Caco-2 (cell line): Measurements from ENCODE around the gene CAMK2D. TPM values are rescaled to one million over a fixed set of nuclear protein-coding genes. Genes with fewer than 3 reads are reported as not detected.

Experiments used
- BruUV-seq: library from RNA; stranded (reverse); fragments of 400-500 nt; replicated peaks from 2 replicates; lab custom pipeline; 2021; lab: Mats Ljungman, UMichigan
- CTCF ChIA-PET: fragments of 300-600 bp; sonication (Branson Sonifier 250); formaldehyde crosslinking; loops from one replicate; lab custom pipeline; 2022; ENCODE audit warnings: antibody characterized with exemption; lab: Charles Lee
- POLR2A ChIA-PET: fragments of 300-600 bp; sonication (Branson Sonifier 250); formaldehyde crosslinking; loops from one replicate; lab custom pipeline; 2022; ENCODE audit warnings: antibody characterized with exemption; lab: Charles Lee
- DNase-seq, 2 experiments: peaks; one replicate each; pipeline versions ENCODE4 v3.0.0 to v3.0.0-alpha.2; 2020 to 2022
- H3K27me3 ChIP-seq: replicated peaks from 2 replicates; pipeline ENCODE4 v1.6.0; 2011; ENCODE audit warnings: low read length; ENCODE audit not compliant: control insufficient read depth, insufficient read depth
- H3K36me3 ChIP-seq: 2 replicates; pipeline ENCODE4 v1.5.1; 2011; ENCODE audit warnings: low read length; ENCODE audit not compliant: control insufficient read depth, insufficient read depth
- H3K4me1 ChIP-seq: fragments of 250-450 bp; sonication (Bioruptor Pico); 2 replicates; pipeline ENCODE4 v1.5.1; 2020; ENCODE audit warnings: mild to moderate bottlenecking
- H3K4me3 ChIP-seq: 2 replicates; pipeline ENCODE4 v1.5.1; 2011; ENCODE audit warnings: low read depth, mild to moderate bottlenecking, control low read depth, low read length
- H3K9me3 ChIP-seq: fragments of 250-450 bp; sonication (Bioruptor Pico); 2 replicates; pipeline ENCODE4 v1.5.1; 2020; ENCODE audit warnings: mild to moderate bottlenecking, moderate library complexity
- H3K27ac Mint-ChIP-seq: one replicate; pipeline ENCODE4 v1.8.0; 2022; ENCODE audit warnings: mixed read lengths; ENCODE audit not compliant: unreplicated experiment
- H3K27me3 Mint-ChIP-seq: one replicate; pipeline ENCODE4 v1.8.0; 2022; ENCODE audit warnings: mixed read lengths; ENCODE audit not compliant: insufficient read depth, unreplicated experiment
- H3K36me3 Mint-ChIP-seq: one replicate; pipeline ENCODE4 v1.8.0; 2022; ENCODE audit warnings: mild to moderate bottlenecking, mixed read lengths; ENCODE audit not compliant: insufficient read depth, unreplicated experiment
- H3K4me1 Mint-ChIP-seq: one replicate; pipeline ENCODE4 v1.8.0; 2022; ENCODE audit warnings: low read depth, mixed read lengths; ENCODE audit not compliant: unreplicated experiment
- H3K4me3 Mint-ChIP-seq: one replicate; pipeline ENCODE4 v1.8.0; 2022; ENCODE audit warnings: mild to moderate bottlenecking, moderate library complexity, mixed read lengths; ENCODE audit not compliant: unreplicated experiment
- H3K9me3 Mint-ChIP-seq: one replicate; pipeline ENCODE4 v1.8.0; 2022; ENCODE audit warnings: mixed read lengths; ENCODE audit not compliant: unreplicated experiment
- CTCF ChIP-seq, 2 experiments: fragments of 200-600 bp in 1 of 2; IDR thresholded peaks; 1 replicate in 1 of 2; 2 replicates in 1 of 2; pipeline versions ENCODE4 v1.5.1 to v1.8.0; 2011 to 2022; ENCODE audit warnings: antibody characterized with exemption in 1 of 2, control low read depth in 1 of 2, inconsistent platforms in 1 of 2, low read depth in 1 of 2, low read length in 1 of 2, mild to moderate bottlenecking in 1 of 2, moderate library complexity in 1 of 2; ENCODE audit not compliant: insufficient read depth in 1 of 2, severe bottlenecking in 1 of 2, unreplicated experiment in 1 of 2
- intact Hi-C: fragments of 100-400 bp; cut with micrococcal nuclease; formaldehyde crosslinking; loops from one replicate; pipeline ENCODE4 v1.10.0; 2022; ENCODE audit not compliant: unreplicated experiment
- total RNA-seq: library from RNA; stranded (reverse); gene quantifications from 2 replicates; pipeline ENCODE4 v1.2.3, GENCODE V29; 2022

Gene CAMK2D
- total RNA-seq, 1 experiment from 2014 or later, result 65.6 TPM

- intact Hi-C loops, result loop anchor here (10.0 kb wide), 2 partner anchors 104 to 844 kb away; no protein-coding TSS in a partner anchor
- no peak for TF ChIP-seq CTCF (IDR thresholded peaks at IDR 0.05; ENCODE audit: insufficient read depth in 1 of 2, low read depth in 1 of 2, low read length in 1 of 2, severe bottlenecking in 1 of 2, unreplicated experiment in 1 of 2)
- no peaks in the 10 kb centered on the region for H3K36me3 ChIP-seq
- H3K4me3 Mint-ChIP-seq, result no peak overlapping the region
- H3K4me1 ChIP-seq, result no peaks in the 10 kb centered on the region
- CTCF ChIA-PET, result no interaction called here
- H3K36me3 Mint-ChIP-seq, result peaks cover 13% of the 10 kb centered on the region
- no peak for DNase-seq
- H3K27me3 Mint-ChIP-seq, result no peaks in the 10 kb centered on the region
- peaks cover 7% of the 10 kb centered on the region for H3K4me1 Mint-ChIP-seq
- BruUV-seq, result no TSS peak
- H3K27me3 ChIP-seq, result no peaks in the 10 kb centered on the region
- H3K9me3 ChIP-seq, result no peaks in the 10 kb centered on the region
- no peak overlapping the region for H3K27ac Mint-ChIP-seq
- H3K9me3 Mint-ChIP-seq, result no peaks in the 10 kb centered on the region
- POLR2A ChIA-PET, result no interaction called here
- no peak overlapping the region for H3K4me3 ChIP-seq
These were observed 220.7 kb downstream of the CAMK2D start for GRCh38 chr4:113540859-113541258.

GRCh38 chr4:113539408-113539807 lies 222.1 kb downstream of the CAMK2D start:
- POLR2A ChIA-PET, result no interaction called here
- Histone ChIP-seq H3K36me3 (no peaks in the 10 kb centered on the region), H3K4me3 (no peak overlapping the region), H3K27me3 (no peaks in the 10 kb centered on the region), H3K4me1 (no peaks in the 10 kb centered on the region), H3K9me3 (no peaks in the 10 kb centered on the region)
- Mint-ChIP-seq H3K4me3 (no peak overlapping the region), H3K4me1 (peaks cover 12% of the 10 kb centered on the region), H3K27me3 (no peaks in the 10 kb centered on the region), H3K36me3 (peaks cover 20% of the 10 kb centered on the region), H3K27ac (no peak overlapping the region), H3K9me3 (no peaks in the 10 kb centered on the region)
- CTCF ChIA-PET, result interaction anchor here (1.0 kb wide), 1 partner anchor 8 kb away, joined by 3 read pairs; no protein-coding TSS in a partner anchor
- TF ChIP-seq CTCF (IDR thresholded peaks at IDR 0.05; ENCODE audit: insufficient read depth in 1 of 2, low read depth in 1 of 2, low read length in 1 of 2, severe bottlenecking in 1 of 2, unreplicated experiment in 1 of 2), result no peak
- BruUV-seq, result no TSS peak
- no peak for DNase-seq
- intact Hi-C loops, result no loop called here

DNA sequence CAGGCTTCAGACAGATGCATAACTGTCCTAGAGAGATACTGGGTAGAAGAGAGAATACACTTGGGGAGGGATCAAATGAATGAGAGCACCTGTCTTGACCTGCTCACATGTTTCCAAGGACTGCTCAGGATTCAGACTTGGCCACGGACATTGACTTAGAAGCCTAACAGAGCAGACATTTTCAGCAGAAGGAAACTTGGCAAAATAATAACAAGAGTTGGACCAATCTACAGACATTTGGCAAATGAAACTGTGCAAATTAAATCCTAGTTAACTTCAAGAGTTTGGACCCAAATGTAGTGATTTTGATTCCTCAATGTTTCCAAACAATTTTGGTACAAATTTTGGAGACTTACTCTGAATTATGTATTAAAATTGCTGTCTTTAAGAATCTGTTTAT lies 223.9 kb downstream of the CAMK2D start:
- ChIA-PET POLR2A (no interaction called here), CTCF (no interaction called here)
- Histone ChIP-seq H3K4me3 (no peak overlapping the region), H3K36me3 (no peaks in the 10 kb centered on the region), H3K9me3 (no peaks in the 10 kb centered on the region), H3K4me1 (no peaks in the 10 kb centered on the region), H3K27me3 (no peaks in the 10 kb centered on the region)
- no peaks in the 10 kb centered on the region for H3K9me3 Mint-ChIP-seq
- H3K36me3 Mint-ChIP-seq, result peaks cover 24% of the 10 kb centered on the region
- no peaks in the 10 kb centered on the region for H3K27me3 Mint-ChIP-seq
- DNase-seq, result no peak
- no TSS peak for BruUV-seq
- H3K4me3 Mint-ChIP-seq, result no peak overlapping the region
- intact Hi-C loops, result no loop called here
- no peak for TF ChIP-seq CTCF (IDR thresholded peaks at IDR 0.05; ENCODE audit: insufficient read depth in 1 of 2, low read depth in 1 of 2, low read length in 1 of 2, severe bottlenecking in 1 of 2, unreplicated experiment in 1 of 2)
- no peak overlapping the region for H3K27ac Mint-ChIP-seq
- peaks cover 12% of the 10 kb centered on the region for H3K4me1 Mint-ChIP-seq
